ENCODE data around the gene NELL1.

Gene NELL1

DNA sequence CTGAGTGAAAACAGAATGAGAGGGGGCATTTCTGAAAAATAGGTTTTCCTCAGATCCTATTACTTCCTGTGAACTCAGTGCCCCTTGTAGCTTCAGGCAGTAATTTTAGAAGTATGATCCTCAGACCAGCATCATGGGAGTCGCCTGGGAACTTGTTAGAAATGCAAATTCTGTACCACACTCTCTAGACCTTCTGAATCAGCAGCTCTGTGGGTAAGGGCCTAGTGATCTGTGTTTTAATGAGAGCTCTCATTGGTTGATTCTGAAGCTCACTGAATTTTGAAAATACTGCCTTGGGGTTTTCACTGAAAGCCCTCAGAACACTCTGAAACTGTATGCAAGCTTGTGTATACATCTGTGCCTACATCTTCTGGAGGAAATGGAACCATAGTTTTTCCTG lies 876.3 kb downstream of the NELL1 start:
- Histone ChIP-seq H4K8ac (ENCODE audit: low read length) (no peak overlapping the region), H3K27me3 (ENCODE audit: control insufficient read depth in 1 of 2, insufficient read depth in 1 of 2, low read length in 2 of 2) (peaks cover 0 to 3% of the 10 kb centered on the region in 2 experiments), H2AK5ac (ENCODE audit: low read length, severe bottlenecking) (no peak overlapping the region), H3K36me3 (ENCODE audit: control insufficient read depth in 1 of 2, insufficient read depth in 2 of 2, low read depth in 1 of 2, low read length in 2 of 2) (no peaks in the 10 kb centered on the region), H3K23ac (ENCODE audit: low read length in 2 of 2) (no peak overlapping the region), H3K79me1 (replicated peaks; ENCODE audit: low read length, poor library complexity, severe bottlenecking) (no peaks in the 10 kb centered on the region), H3K27ac (ENCODE audit: low read length, poor library complexity, severe bottlenecking) (no peak overlapping the region), H3K18ac (ENCODE audit: low read depth in 1 of 2, low read length in 2 of 2) (no peak overlapping the region), H3K9me3 (ENCODE audit: control insufficient read depth, low read length) (no peaks in the 10 kb centered on the region), H2AFZ (ENCODE audit: low read depth, low read length) (no peak overlapping the region), H3K4me3 (ENCODE audit: insufficient read depth in 1 of 2, low read depth in 1 of 2, low read length in 2 of 2) (no peak overlapping the region), H2BK120ac (ENCODE audit: low read depth, low read length) (no peak overlapping the region), H2BK12ac (ENCODE audit: low read length in 2 of 2) (no peak overlapping the region), H3K4ac (ENCODE audit: low read depth in 1 of 2, low read length in 2 of 2) (no peak overlapping the region), H2BK15ac (ENCODE audit: low read depth, poor library complexity, severe bottlenecking) (no peak overlapping the region), H3K14ac (ENCODE audit: low read length in 2 of 2) (no peak overlapping the region), H4K91ac (ENCODE audit: low read length) (no peak overlapping the region), H3K4me1 (ENCODE audit: control insufficient read depth, insufficient read depth, low read depth, low read length) (no peaks in the 10 kb centered on the region), H3K4me2 (ENCODE audit: low read length, poor library complexity, severe bottlenecking) (no peak overlapping the region), H2BK5ac (ENCODE audit: low read depth, low read length, poor library complexity, severe bottlenecking) (no peak overlapping the region), H3K9ac (ENCODE audit: low read length) (no peak overlapping the region)
- DNase-seq, result no peak
- no CpG with 5 or more reads among the region's 1 CpG for WGBS

- Histone ChIP-seq H3K4me3 (ENCODE audit: insufficient read depth in 1 of 2, low read depth in 1 of 2, low read length in 2 of 2) (no peak overlapping the region), H3K14ac (ENCODE audit: low read length in 2 of 2) (no peak overlapping the region), H3K18ac (ENCODE audit: low read depth in 1 of 2, low read length in 2 of 2) (no peak overlapping the region), H3K27me3 (ENCODE audit: control insufficient read depth in 1 of 2, insufficient read depth in 1 of 2, low read length in 2 of 2) (no peaks in the 10 kb centered on the region), H3K27ac (ENCODE audit: low read length, poor library complexity, severe bottlenecking) (no peak overlapping the region), H3K36me3 (ENCODE audit: control insufficient read depth in 1 of 2, insufficient read depth in 2 of 2, low read depth in 1 of 2, low read length in 2 of 2) (no peaks in the 10 kb centered on the region), H3K23ac (ENCODE audit: low read length in 2 of 2) (no peak overlapping the region), H2AFZ (ENCODE audit: low read depth, low read length) (no peak overlapping the region), H3K79me1 (replicated peaks; ENCODE audit: low read length, poor library complexity, severe bottlenecking) (no peaks in the 10 kb centered on the region), H3K9me3 (ENCODE audit: control insufficient read depth, low read length) (no peaks in the 10 kb centered on the region), H2BK5ac (ENCODE audit: low read depth, low read length, poor library complexity, severe bottlenecking) (no peak overlapping the region), H4K91ac (ENCODE audit: low read length) (no peak overlapping the region), H2BK15ac (ENCODE audit: low read depth, poor library complexity, severe bottlenecking) (no peak overlapping the region), H3K4me2 (ENCODE audit: low read length, poor library complexity, severe bottlenecking) (no peak overlapping the region), H2BK12ac (ENCODE audit: low read length in 2 of 2) (no peak overlapping the region), H2AK5ac (ENCODE audit: low read length, severe bottlenecking) (no peak overlapping the region), H3K4me1 (ENCODE audit: control insufficient read depth, insufficient read depth, low read depth, low read length) (no peaks in the 10 kb centered on the region), H3K9ac (ENCODE audit: low read length) (no peak overlapping the region), H4K8ac (ENCODE audit: low read length) (no peak overlapping the region), H3K4ac (ENCODE audit: low read depth in 1 of 2, low read length in 2 of 2) (no peak overlapping the region), H2BK120ac (ENCODE audit: low read depth, low read length) (no peak overlapping the region)
- no CpG with 5 or more reads among the region's 1 CpG for WGBS
- no peak for DNase-seq
Measured at GRCh38 chr11:21546703-21547102, 877.3 kb downstream of the NELL1 start.

- no peak overlapping the region for H3K14ac ChIP-seq (ENCODE audit: low read length in 2 of 2)
- no peak overlapping the region for H3K18ac ChIP-seq (ENCODE audit: low read depth in 1 of 2, low read length in 2 of 2)
- H3K36me3 ChIP-seq (ENCODE audit: control insufficient read depth in 1 of 2, insufficient read depth in 2 of 2, low read depth in 1 of 2, low read length in 2 of 2), result no peaks in the 10 kb centered on the region
- no peak overlapping the region for H3K4ac ChIP-seq (ENCODE audit: low read depth in 1 of 2, low read length in 2 of 2)
- H3K23ac ChIP-seq (ENCODE audit: low read length in 2 of 2), result no peak overlapping the region
- no peak overlapping the region for H2BK120ac ChIP-seq (ENCODE audit: low read depth, low read length)
- H4K8ac ChIP-seq (ENCODE audit: low read length), result no peak overlapping the region
- H2AFZ ChIP-seq (ENCODE audit: low read depth, low read length), result no peak overlapping the region
- H3K27ac ChIP-seq (ENCODE audit: low read length, poor library complexity, severe bottlenecking), result no peak overlapping the region
- no peak overlapping the region for H2BK12ac ChIP-seq (ENCODE audit: low read length in 2 of 2)
- H3K4me3 ChIP-seq (ENCODE audit: insufficient read depth in 1 of 2, low read depth in 1 of 2, low read length in 2 of 2), result no peak overlapping the region
- H2BK5ac ChIP-seq (ENCODE audit: low read depth, low read length, poor library complexity, severe bottlenecking), result no peak overlapping the region
- no peaks in the 10 kb centered on the region for H3K9me3 ChIP-seq (ENCODE audit: control insufficient read depth, low read length)
- H3K9ac ChIP-seq (ENCODE audit: low read length), result no peak overlapping the region
- H3K27me3 ChIP-seq (ENCODE audit: control insufficient read depth in 1 of 2, insufficient read depth in 1 of 2, low read length in 2 of 2), result no peaks in the 10 kb centered on the region
- H3K4me2 ChIP-seq (ENCODE audit: low read length, poor library complexity, severe bottlenecking), result no peak overlapping the region
- no peak overlapping the region for H4K91ac ChIP-seq (ENCODE audit: low read length)
- WGBS, result 25% methylated on average over 1 of the region's 1 CpG
- DNase-seq, result no peak
- H3K4me1 ChIP-seq (ENCODE audit: control insufficient read depth, insufficient read depth, low read depth, low read length), result no peaks in the 10 kb centered on the region
- H2AK5ac ChIP-seq (ENCODE audit: low read length, severe bottlenecking), result no peak overlapping the region
- no peak overlapping the region for H2BK15ac ChIP-seq (ENCODE audit: low read depth, poor library complexity, severe bottlenecking)
- no peaks in the 10 kb centered on the region for H3K79me1 ChIP-seq (replicated peaks; ENCODE audit: low read length, poor library complexity, severe bottlenecking)
Measured at GRCh38 chr11:21552911-21553310, 883.5 kb downstream of the NELL1 start.

- H3K9ac ChIP-seq (ENCODE audit: low read length), result peak overlapping the region; percentile 27
- no peak overlapping the region for H2BK15ac ChIP-seq (ENCODE audit: low read depth, poor library complexity, severe bottlenecking)
- no peak overlapping the region for H3K4ac ChIP-seq (ENCODE audit: low read depth in 1 of 2, low read length in 2 of 2)
- no peak overlapping the region for H3K14ac ChIP-seq (ENCODE audit: low read length in 2 of 2)
- peak overlapping the region in 1 of 2 experiments; percentile 6 for H3K4me3 ChIP-seq (ENCODE audit: insufficient read depth in 1 of 2, low read depth in 1 of 2, low read length in 2 of 2)
- H3K4me2 ChIP-seq (ENCODE audit: low read length, poor library complexity, severe bottlenecking), result no peak overlapping the region
- no peak overlapping the region for H2BK120ac ChIP-seq (ENCODE audit: low read depth, low read length)
- DNase-seq, result no peak
- no peak overlapping the region for H4K91ac ChIP-seq (ENCODE audit: low read length)
- H2AFZ ChIP-seq (ENCODE audit: low read depth, low read length), result no peak overlapping the region
- H3K9me3 ChIP-seq (ENCODE audit: control insufficient read depth, low read length), result no peaks in the 10 kb centered on the region
- H3K18ac ChIP-seq (ENCODE audit: low read depth in 1 of 2, low read length in 2 of 2), result no peak overlapping the region
- H3K23ac ChIP-seq (ENCODE audit: low read length in 2 of 2), result no peak overlapping the region
- H3K27ac ChIP-seq (ENCODE audit: low read length, poor library complexity, severe bottlenecking), result no peak overlapping the region
- no peak overlapping the region for H2BK5ac ChIP-seq (ENCODE audit: low read depth, low read length, poor library complexity, severe bottlenecking)
- H4K8ac ChIP-seq (ENCODE audit: low read length), result no peak overlapping the region
- H3K36me3 ChIP-seq (ENCODE audit: control insufficient read depth in 1 of 2, insufficient read depth in 2 of 2, low read depth in 1 of 2, low read length in 2 of 2), result no peaks in the 10 kb centered on the region
- H2BK12ac ChIP-seq (ENCODE audit: low read length in 2 of 2), result no peak overlapping the region
- no peak overlapping the region for H2AK5ac ChIP-seq (ENCODE audit: low read length, severe bottlenecking)
- no peaks in the 10 kb centered on the region for H3K27me3 ChIP-seq (ENCODE audit: control insufficient read depth in 1 of 2, insufficient read depth in 1 of 2, low read length in 2 of 2)
- no peaks in the 10 kb centered on the region for H3K4me1 ChIP-seq (ENCODE audit: control insufficient read depth, insufficient read depth, low read depth, low read length)
- WGBS, result no CpG with 5 or more reads among the region's 1 CpG
- no peaks in the 10 kb centered on the region for H3K79me1 ChIP-seq (replicated peaks; ENCODE audit: low read length, poor library complexity, severe bottlenecking)
Measured at GRCh38 chr11:21553795-21554194, 884.4 kb downstream of the NELL1 start.

Data from mesenchymal stem cell (in vitro differentiated cells and primary cell).